NCI-H345 treated with DMSO at 0.1 percent for 48 hours (cell line): ENCODE measurements around the gene MAP3K10.

Experiments
- DNase-seq: peaks from one replicate; lab custom pipeline; 2025; ENCODE audit not compliant: unreplicated experiment; lab: John Stamatoyannopoulos, UW

MAP3K10 gene

DNA sequence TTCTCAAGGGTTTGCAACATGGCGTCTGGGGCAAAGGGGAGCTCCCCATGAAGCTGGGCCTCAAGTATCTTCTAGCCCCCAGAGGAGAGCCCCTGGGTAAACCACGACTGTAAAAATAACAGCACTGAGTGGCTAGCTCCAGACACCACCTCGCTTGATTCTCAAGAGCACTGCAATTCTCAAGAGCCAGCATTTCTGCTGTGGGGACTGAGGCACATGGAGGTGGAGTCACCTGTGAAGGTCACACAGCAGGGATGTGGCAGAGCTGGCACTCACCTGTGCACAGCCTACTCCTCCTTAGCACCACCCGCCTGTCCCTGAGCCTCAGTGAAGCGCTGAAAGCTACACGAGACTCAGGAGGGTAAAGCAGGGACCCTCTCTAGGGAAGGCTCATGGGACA lies 56.0 kb downstream of the MAP3K10 start:
- no peak for DNase-seq

DNA sequence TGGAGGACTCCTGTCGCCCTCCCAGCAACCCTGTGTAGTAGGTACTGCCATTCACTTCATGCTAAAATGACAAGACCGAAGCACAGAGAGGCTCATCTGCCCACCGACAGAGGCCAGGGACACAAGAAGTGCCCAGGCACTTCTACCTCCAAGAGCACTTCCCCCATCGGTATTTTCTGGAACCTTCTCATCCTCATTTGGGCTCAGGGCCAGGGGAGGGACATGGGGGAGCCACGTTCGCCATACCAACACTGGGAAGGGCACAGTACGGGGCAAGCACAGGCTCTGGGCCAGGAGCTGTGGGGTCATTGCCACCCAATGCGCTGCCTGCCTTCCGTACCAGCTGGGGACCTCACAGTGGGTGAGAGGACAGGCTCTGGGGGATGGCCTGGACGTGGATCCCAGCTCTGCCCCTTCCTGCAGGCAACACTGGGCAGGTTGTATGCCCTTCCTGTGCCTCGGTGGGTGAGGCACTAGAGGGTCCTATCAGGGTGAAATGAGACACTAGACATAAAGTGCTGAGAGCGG lies 56.6 kb downstream of the MAP3K10 start:
- no peak for DNase-seq

DNA sequence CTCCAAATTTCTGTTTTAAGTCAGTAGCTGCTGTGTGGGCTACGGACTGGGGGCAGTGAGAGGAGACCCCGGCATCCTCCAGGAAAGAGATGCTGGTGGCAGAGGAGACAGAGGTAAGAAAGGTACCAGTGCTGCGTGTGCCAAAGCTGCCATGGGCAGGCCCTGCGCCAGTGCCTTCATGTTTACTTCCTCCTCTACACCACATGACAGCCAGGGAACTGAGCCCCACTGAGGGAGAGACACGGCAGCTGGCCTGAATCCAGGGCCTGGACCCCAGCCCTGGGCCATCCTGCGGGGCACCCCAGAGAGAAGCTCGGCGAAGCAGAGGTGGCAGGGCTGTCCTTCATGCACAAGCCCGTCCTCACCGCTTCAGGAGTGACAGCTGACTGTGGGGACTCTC lies 58.0 kb downstream of the MAP3K10 start:
- DNase-seq: no peak

DNA sequence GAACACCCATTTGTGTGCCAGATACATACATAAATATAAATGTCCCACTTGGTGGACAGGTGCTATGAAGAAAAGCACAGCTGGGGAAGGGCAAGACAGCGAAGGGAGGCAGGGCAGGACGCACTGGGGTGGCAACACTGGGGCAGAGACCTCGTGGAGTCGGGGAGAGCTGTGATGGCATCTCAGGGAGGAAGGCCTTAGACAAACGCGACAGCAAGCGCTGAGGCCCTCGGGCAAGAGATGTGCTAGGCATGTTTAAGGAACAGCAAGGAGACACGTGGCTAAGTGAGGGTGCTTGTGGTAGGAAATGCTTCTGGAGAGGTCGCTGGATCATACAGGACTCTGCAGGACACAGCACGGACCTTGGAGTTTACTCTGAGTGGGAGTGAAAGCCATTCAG lies 58.6 kb downstream of the MAP3K10 start:
- DNase-seq: no peak

DNA sequence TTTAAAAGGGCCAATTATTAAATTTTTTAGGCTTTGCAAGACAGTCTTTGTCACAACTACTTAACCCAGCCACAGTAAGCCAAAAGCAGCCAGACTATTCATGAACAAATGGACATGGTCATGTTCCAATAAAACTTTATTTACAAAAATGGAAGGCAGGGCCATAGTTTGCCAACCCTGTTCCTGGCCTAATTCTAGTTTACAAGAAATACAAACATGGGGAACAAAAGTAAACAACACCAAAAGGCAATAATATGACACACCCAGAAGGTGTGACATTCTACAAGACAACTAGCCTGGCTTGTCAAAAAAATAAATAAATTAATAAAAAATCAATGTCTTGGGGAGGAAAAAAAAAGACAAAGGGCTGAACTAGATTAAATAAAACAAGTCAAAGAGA lies 60.0 kb downstream of the MAP3K10 start:
- DNase-seq: no peak

DNA sequence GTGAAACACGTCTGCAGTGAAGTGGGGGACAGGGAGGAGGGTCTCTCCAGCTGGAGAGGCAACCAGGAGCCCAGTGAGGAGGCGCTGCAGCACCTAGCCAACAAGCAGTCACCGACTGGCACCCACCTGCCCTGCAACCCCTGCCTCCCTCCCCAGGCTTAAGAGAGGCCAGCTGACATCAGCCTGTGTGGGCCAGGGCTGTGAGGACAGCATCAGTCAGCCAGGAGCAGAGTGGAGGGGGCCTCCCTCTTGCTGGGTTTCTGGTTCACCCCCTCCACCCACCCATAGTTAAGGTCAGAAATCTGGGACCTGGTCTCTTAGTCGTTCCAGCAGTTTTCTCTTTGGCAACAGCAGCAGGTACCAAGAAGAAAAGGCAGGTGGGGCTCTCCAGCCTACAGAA lies 60.8 kb downstream of the MAP3K10 start:
- DNase-seq: no peak

DNA sequence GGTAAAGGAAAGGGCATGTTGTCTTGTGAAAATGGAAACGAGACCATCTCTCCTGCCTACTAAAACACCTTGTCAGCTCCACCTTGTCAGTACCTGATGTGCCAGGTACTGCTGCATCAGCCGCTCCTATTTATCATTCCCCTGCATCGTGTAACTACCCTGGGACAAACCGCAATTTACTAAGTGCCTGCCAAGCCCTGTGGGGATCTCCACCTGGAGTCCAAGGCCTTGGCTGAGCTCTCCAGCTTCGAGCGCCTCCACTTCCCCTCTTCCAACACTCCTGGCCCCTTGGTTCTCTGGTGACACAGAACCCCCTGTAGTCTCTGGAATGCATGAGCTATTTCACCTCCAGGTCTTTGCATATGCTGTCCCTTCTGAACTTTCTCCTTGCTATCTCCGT lies 61.2 kb downstream of the MAP3K10 start:
- no peak for DNase-seq

DNA sequence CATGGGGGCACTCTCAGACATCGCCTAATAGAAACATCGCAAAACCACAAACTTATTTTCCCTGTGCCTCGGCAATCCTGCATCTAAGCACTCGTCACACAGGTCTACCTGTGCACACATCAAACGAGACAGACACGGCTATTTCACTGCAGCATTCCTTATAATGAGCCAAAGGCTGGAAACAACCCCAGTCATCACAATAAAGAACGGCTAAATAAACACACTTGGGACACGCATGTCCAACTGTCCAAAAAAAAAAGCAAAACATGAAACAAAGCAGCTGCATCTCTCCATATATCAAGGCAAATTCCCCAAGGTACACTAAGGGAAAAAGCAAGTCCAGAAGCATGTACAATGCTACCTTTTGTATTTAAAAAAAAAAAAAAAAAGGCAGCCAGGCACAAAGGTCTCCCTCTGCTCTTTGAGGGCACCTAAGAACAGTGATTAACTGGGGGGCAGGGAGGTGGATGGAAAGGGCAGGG lies 62.4 kb downstream of the MAP3K10 start:
- DNase-seq: no peak

DNA sequence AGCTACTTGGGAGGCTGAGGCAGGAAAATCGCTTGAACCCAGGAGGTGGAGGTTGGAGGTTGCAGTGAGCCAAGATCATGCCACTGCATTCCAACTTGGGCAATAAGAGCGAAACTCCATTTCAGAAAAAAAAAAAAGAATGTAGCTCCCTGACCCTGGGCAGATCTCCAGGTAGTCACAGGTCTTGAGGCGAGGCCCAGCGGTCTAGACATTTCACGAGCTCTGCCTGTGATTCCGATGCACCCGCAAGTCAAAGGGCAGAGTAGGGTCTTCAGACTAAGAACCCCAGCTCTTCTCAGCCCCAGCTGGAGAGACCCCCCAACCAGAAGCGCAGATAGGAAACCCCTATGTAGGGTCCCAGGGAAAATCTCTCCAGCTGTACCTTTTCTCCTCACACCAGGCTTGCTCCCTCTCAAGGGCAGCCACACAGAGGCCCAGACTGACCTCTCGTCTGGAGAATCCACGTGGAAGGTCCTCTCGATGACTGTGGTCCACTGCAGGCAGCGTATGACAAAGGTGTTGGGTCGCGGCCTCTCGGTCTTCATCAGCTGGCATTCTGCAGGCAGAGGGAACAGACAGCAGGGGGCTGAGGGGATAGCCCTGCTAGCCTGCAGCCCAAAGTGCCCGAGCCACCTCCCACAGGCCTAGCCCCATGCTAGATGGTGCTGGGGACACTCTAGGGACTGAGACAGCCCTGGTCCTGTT lies 63.6 kb downstream of the MAP3K10 start:
- DNase-seq: no peak

DNA sequence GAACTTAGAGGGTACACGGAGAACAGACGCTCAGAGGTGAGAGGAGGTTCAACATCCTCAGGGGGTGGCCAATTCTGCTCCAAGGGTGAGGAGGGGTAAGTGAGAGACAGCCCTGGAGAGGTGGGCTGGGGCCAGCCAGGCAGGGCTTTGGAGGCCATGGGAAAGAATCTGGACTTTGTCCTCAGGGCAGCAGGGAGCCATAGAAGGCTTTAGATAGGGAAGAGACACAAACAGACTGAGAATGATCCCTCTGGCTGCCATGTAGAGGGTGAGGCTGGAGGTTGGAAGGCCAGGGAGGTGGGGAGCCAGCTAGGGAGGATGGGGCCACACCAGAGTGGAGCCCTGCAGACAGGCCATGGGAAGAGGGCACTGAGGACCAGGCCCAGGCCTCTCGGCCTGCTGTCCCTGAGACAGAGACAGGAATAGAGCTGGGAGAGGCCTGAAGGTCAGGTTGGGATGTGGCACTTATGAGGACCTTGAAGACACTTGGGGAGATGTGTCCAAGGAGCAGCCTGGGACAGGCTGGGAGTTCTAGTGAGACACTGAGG lies 64.5 kb downstream of the MAP3K10 start:
- no peak for DNase-seq

DNA sequence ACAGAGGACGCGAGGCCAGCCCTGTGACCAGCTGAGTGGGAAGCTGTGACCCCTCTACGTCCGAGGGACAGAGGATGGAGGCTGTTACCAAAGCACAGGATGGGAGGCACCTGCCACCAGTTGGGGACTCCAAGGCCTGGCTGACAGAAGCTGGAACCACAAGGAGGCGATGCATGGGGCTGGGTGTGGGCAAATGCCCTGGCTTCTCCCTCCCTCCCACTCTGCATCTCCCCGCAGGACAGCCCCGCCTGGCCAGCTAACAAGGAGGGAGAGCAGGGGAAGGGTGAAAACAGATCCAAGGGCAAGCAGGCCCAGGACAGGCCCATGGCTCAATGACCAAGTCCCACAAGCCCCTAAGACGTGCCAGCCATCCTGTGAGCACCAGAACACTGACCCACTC lies 65.3 kb downstream of the MAP3K10 start:
- DNase-seq: no peak

DNA sequence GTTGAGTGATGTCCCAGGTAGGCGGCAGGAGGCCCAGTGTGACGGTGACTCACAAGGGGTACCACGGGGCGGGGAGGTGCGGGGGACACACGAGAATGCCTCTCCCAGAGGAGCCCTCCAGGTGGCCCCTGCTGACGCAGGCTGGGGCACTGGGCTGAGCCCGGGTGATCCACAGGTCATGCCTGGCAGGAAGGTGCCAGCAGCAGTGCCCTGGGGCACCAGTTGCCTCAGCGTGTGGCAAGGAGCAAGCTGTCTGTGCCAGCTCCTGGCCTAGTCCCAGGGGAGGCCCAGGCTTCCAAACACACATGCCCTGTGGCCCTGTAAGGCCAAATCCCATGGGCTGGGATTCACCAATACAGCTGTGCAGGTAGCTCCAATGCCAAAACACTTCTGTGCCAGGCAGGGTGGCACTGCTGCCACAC lies 65.9 kb downstream of the MAP3K10 start:
- no peak for DNase-seq

DNA sequence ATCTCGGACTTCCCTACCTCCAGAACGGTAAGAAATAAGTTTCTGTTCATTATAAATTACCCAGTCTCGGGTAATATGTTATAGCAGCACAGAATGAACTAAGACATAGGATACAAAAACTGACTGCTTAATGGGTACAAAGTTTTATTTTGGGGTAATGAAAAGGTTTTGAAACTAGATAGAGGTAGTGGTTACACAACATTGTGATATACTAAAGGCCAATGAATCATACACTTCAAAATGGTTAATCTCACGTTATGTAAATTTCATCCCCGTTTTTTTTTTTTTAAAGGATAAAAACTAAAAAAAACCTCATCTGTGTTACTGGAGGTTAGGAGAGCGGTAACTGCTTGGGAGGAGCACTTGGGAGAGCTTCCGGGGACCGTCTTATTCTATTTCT lies 70.4 kb downstream of the MAP3K10 start:
- no peak for DNase-seq

DNA sequence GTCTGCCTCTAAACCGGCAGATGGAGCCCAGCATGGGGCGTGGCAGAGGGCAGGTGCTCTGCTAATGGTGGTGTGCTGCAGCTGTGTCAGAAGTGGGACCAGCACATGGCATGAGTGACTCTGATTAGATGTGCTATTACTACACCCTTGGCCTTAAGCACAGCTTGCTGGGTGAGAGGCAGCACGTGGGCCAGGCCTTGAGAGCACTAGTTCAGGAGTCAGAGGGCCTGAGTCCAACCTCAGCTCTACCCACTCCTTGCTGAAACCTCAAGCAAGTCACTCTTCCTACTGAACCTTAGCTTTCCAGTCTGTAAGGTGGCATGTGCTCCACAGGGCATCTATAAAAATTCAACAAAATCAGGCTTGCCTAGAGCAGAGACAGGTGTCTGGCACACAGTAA lies 71.2 kb downstream of the MAP3K10 start:
- peak; percentile 25 for DNase-seq

DNA sequence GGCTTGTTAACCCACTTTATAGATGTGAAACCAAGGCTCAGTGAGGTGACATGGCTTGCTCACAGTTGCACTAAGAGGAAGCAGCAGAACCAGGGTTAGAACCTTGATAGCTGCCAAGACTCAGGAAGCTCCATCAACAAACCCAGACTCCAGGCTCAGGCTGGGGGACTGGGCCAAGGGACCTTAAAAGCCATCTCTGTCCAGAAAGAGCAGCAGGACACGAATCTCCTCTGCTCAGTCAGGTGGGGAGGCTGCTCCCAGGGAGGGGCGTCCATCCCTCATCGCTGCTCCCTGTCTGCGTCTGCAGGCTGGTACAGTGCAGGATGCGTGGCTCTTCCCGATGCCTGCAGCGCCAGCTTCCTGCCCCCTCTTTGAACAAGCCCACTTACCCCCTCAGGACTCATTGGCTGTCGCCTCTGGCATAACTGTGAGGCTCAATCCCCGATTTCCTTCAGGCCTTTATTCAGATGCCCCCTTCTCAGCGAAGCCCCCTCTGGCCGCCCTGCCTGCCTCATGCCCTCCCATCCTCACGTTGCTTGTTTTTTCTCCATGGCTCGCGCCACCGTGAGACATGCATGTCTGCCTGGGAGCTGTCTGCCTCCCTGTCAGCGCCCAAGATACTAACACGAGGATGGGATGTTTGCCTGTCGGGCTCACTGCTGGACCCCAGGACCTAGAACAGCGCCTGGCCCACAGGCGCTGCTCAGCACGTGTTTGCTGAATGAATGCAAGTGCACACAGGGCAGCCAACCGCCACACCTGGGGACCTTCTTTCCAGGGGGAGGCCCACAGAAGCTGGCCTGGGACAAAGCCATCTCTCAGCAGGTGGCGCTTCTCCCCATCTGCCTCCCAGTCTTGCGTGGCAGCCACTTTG lies 72.5 kb downstream of the MAP3K10 start:
- DNase-seq: no peak

DNA sequence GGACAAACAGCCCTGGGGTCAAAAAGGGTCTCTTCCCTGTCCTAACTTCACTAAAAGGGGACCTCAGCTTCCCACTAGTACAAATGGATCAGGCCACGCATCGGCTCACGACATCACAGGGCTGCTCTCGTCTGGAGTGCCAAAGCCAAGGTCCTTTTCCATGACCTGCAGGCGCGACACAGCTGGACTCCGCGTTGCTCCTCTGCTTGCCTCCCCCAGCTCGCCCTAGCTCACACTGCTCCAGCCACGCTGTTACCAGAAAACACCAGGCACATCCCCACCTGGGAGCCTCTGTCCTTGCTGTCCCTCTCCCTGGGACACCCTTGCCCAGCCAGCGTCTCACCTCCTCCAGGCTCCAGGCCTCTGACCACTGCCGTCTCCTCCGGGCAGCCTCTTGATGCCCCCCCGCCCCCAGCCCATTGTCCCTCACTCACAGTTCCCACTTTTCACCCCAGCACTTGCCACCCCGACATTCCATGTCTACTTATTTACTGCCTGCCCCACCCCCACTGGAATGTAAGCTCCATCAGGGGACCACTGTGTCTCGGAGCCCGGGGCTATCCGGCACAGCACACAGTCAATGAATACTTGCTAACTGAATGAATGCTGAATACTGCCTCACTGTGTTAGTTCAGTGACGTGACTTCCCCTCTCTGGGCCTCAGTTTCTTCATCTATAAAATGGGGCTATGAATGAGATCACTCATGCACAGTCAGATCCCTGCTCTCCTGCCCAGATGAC lies 73.3 kb downstream of the MAP3K10 start:
- no peak for DNase-seq
